ENCODE measurements around the gene CCDC9.
A peak's percentile ranks its signal among the peaks of the same experiment; 100 is the strongest.
"Not testable (repeated sequence)": the region's sequence is repeated elsewhere in the genome, so short reads cannot be mapped to it uniquely, and the experiment has no call there.

Gene CCDC9

GRCh38 chr19:47258895-47259555, 2.7 kb downstream of the CCDC9 start:
- DNase-seq (ENCODE audit: low read depth in 2 of 2, low spot score in 1 of 2) = no peak

GRCh38 chr19:47260476-47260875, 4.2 kb downstream of the CCDC9 start:
- no peak for DNase-seq (ENCODE audit: low read depth in 2 of 2, low spot score in 1 of 2)

GRCh38 chr19:47261946-47262793, 5.8 kb downstream of the CCDC9 start:
- DNase-seq (ENCODE audit: low read depth in 2 of 2, low spot score in 1 of 2) = not testable (repeated sequence)

GRCh38 chr19:47264629-47265028, 8.3 kb downstream of the CCDC9 start:
- DNase-seq (ENCODE audit: low read depth in 2 of 2, low spot score in 1 of 2) = no peak

- DNase-seq (ENCODE audit: low read depth in 2 of 2, low spot score in 1 of 2) = no peak
Measured at GRCh38 chr19:47266401-47266941, 10.1 kb downstream of the CCDC9 start.

- no peak for DNase-seq (ENCODE audit: low read depth in 2 of 2, low spot score in 1 of 2)
Measured at GRCh38 chr19:47267350-47267759, 11.0 kb downstream of the CCDC9 start.

- DNase-seq (ENCODE audit: low read depth in 2 of 2, low spot score in 1 of 2) = no peak
Measured at GRCh38 chr19:47268028-47268427, 11.7 kb downstream of the CCDC9 start.

GRCh38 chr19:47269596-47269995, 13.3 kb downstream of the CCDC9 start:
- DNase-seq (ENCODE audit: low read depth in 2 of 2, low spot score in 1 of 2) = no peak

GRCh38 chr19:47270408-47270807, 14.1 kb downstream of the CCDC9 start:
- DNase-seq (ENCODE audit: low read depth in 2 of 2, low spot score in 1 of 2) = no peak

GRCh38 chr19:47271949-47272348, 15.6 kb downstream of the CCDC9 start:
- DNase-seq (ENCODE audit: low read depth in 2 of 2, low spot score in 1 of 2) = no peak

GRCh38 chr19:47272448-47273312, 16.4 kb downstream of the CCDC9 start:
- no peak for DNase-seq (ENCODE audit: low read depth in 2 of 2, low spot score in 1 of 2)

- DNase-seq (ENCODE audit: low read depth in 2 of 2, low spot score in 1 of 2) = peak; percentile 78 to 80
Measured at GRCh38 chr19:47273313-47274070, 17.2 kb downstream of the CCDC9 start.

GRCh38 chr19:47274071-47274890, 18.0 kb downstream of the CCDC9 start, which contains the start of gene INAFM1:
TSS of gene INAFM1 (plus strand) at chr19:47274885. CDS start at chr19:47274920, 35 bp downstream.
- peak; percentile 100 for DNase-seq (ENCODE audit: low read depth in 2 of 2, low spot score in 1 of 2)

GRCh38 chr19:47274891-47275761, 18.8 kb downstream of the CCDC9 start:
- no peak for DNase-seq (ENCODE audit: low read depth in 2 of 2, low spot score in 1 of 2)

GRCh38 chr19:47275791-47276461, 19.6 kb downstream of the CCDC9 start:
- DNase-seq (ENCODE audit: low read depth in 2 of 2, low spot score in 1 of 2) = no peak

- not testable (repeated sequence) for DNase-seq (ENCODE audit: low read depth in 2 of 2, low spot score in 1 of 2)
Measured at GRCh38 chr19:47276513-47276912, 20.2 kb downstream of the CCDC9 start.

GRCh38 chr19:47280183-47280797, 24.0 kb downstream of the CCDC9 start:
- no peak for DNase-seq (ENCODE audit: low read depth in 2 of 2, low spot score in 1 of 2)
